Endothelial cell of umbilical vein (primary cell): ENCODE results near the gene GAPDHS. TPM values are rescaled to one million over a fixed set of nuclear protein-coding genes. Genes with fewer than 3 reads are reported as not detected.

Source experiments
- BruUV-seq: library from RNA; stranded (reverse); fragments of 400-500 nt; replicated peaks from 2 replicates; lab custom pipeline; 2021; lab: Mats Ljungman, UMichigan
- CTCF ChIA-PET: fragments of 300-600, 350-600 bp; sonication (Branson Sonifier 250); formaldehyde crosslinking; loops from one replicate; lab custom pipeline; 2021; ENCODE audit warnings: antibody characterized with exemption, inconsistent platforms; lab: Charles Lee
- POLR2A ChIA-PET: fragments of 300-600, 350-600 bp; sonication (Branson Sonifier 250); formaldehyde crosslinking; loops from one replicate; lab custom pipeline; 2021; ENCODE audit warnings: antibody characterized with exemption, inconsistent platforms; lab: Charles Lee
- DNase-seq: peaks from one replicate; pipeline ENCODE4 v3.0.0-alpha.2; 2011; ENCODE audit warnings: low read depth, low spot score
- FAIRE-seq: peaks from 2 replicates; lab custom pipeline; 2011; peaks lifted over from hg19 to GRCh38; lab: Jason Lieb, UNC
- H2AFZ ChIP-seq: 2 replicates; pipeline ENCODE4 v1.6.0; 2012; ENCODE audit warnings: low read depth, low read length, control low read depth, inconsistent platforms
- H3K27ac ChIP-seq: 2 replicates; pipeline ENCODE4 v1.5.1; 2011; ENCODE audit warnings: low read depth, mild to moderate bottlenecking, control low read depth, low read length, moderate library complexity; ENCODE audit not compliant: insufficient read depth
- H3K27me3 ChIP-seq, 2 experiments: 2 replicates each; pipeline versions ENCODE4 v1.6.0 to v1.6.1; 2011; ENCODE audit warnings: low read length in 2 of 2, mixed read lengths in 1 of 2; ENCODE audit not compliant: control insufficient read depth in 2 of 2, insufficient read depth in 2 of 2
- H3K36me3 ChIP-seq, 2 experiments: 2 replicates in 1 of 2; 3 replicates in 1 of 2; pipeline ENCODE4 v1.5.1; 2011; ENCODE audit warnings: low read length in 2 of 2, mild to moderate bottlenecking in 1 of 2, moderate library complexity in 1 of 2; ENCODE audit not compliant: control insufficient read depth in 2 of 2, insufficient read depth in 2 of 2; ENCODE audit errors: extremely low read depth in 1 of 2
- H3K4me1 ChIP-seq: 3 replicates; pipeline ENCODE4 v1.5.1; 2011; ENCODE audit warnings: mild to moderate bottlenecking, low read length; ENCODE audit not compliant: control insufficient read depth, insufficient read depth; ENCODE audit errors: extremely low read depth
- H3K4me2 ChIP-seq: 2 replicates; pipeline ENCODE4 v1.6.1; 2011; ENCODE audit warnings: low read length, control low read depth, mixed read lengths; ENCODE audit not compliant: insufficient read depth
- H3K4me3 ChIP-seq, 3 experiments: fragments of 200-600 bp in 1 of 3; sonication (generic), shearing (Covaris generic) in 1 of 3; replicated peaks in 1 of 3; 2 replicates each; pipeline ENCODE4 v1.5.1; 2011 to 2016; ENCODE audit warnings: control low read depth in 3 of 3, low read length in 3 of 3, mild to moderate bottlenecking in 2 of 3, inconsistent platforms in 1 of 3, low read depth in 1 of 3, moderate library complexity in 1 of 3; ENCODE audit not compliant: insufficient read depth in 1 of 3
- H3K79me2 ChIP-seq: 2 replicates; pipeline ENCODE4 v1.6.0; 2012; ENCODE audit warnings: low read length, inconsistent platforms; ENCODE audit not compliant: control insufficient read depth, insufficient read depth
- H3K9ac ChIP-seq: replicated peaks from 2 replicates; pipeline ENCODE3; 2011; ENCODE audit warnings: low read length, control low read depth; ENCODE audit not compliant: insufficient read depth; ENCODE audit errors: extremely low read depth
- H3K9me1 ChIP-seq: replicated peaks from 3 replicates; pipeline ENCODE4 v1.6.0; 2011; ENCODE audit warnings: mild to moderate bottlenecking, low read length; ENCODE audit not compliant: control insufficient read depth, insufficient read depth; ENCODE audit errors: extremely low read depth
- H3K9me3 ChIP-seq: replicated peaks from 2 replicates; pipeline ENCODE4 v1.5.1; 2012; ENCODE audit warnings: low read length, inconsistent platforms; ENCODE audit not compliant: control insufficient read depth, insufficient read depth
- H4K20me1 ChIP-seq: replicated peaks from 2 replicates; pipeline ENCODE3; 2011; ENCODE audit warnings: mild to moderate bottlenecking, low read length; ENCODE audit not compliant: control insufficient read depth, insufficient read depth; ENCODE audit errors: extremely low read depth
- EZH2 ChIP-seq: IDR thresholded peaks from 2 replicates; pipeline ENCODE4 v1.6.1; 2012; ENCODE audit warnings: borderline replicate concordance, low read depth, mild to moderate bottlenecking, moderate library complexity, low read length, inconsistent platforms; ENCODE audit not compliant: severe bottlenecking
- FOS ChIP-seq: IDR thresholded peaks from 2 replicates; pipeline ENCODE4 v1.6.1; 2011; ENCODE audit warnings: mild to moderate bottlenecking, low read length, moderate library complexity, borderline replicate concordance; ENCODE audit not compliant: insufficient read depth
- JUN ChIP-seq: IDR thresholded peaks from 2 replicates; pipeline ENCODE4 v1.6.1; 2011; ENCODE audit warnings: borderline replicate concordance, low read depth; ENCODE audit not compliant: insufficient read length, insufficient read depth
- MYC ChIP-seq: IDR thresholded peaks from one replicate; pipeline ENCODE4 v1.6.1; 2011; ENCODE audit warnings: mild to moderate bottlenecking, low read depth, low read length
- POLR2A ChIP-seq: IDR thresholded peaks from 2 replicates; pipeline ENCODE4 v1.6.1; 2012; ENCODE audit warnings: low read depth, mild to moderate bottlenecking, control low read depth, low read length
- POLR2AphosphoS5 ChIP-seq: IDR thresholded peaks from 2 replicates; pipeline ENCODE4 v1.6.1; 2012; ENCODE audit warnings: low read depth, mild to moderate bottlenecking, control low read depth, low read length, moderate library complexity; ENCODE audit not compliant: insufficient read depth
- dilution Hi-C: fragments of 300-500 bp; cut with MboI; formaldehyde crosslinking; loops from one replicate; pipeline ENCODE4 v1.15.0; 2019; ENCODE audit warnings: low sequenced_read_pairs; ENCODE audit not compliant: extremely low pct_ligation_motif_present
- intact Hi-C: fragments of 100-400 bp; cut with micrococcal nuclease; formaldehyde crosslinking; loops from one replicate; pipeline ENCODE4 v1.10.0; 2022
- polyA plus RNA-seq, 4 experiments: library from polyadenylated mRNA; depleted of rRNA in 3 of 4; stranded (reverse) in 3 of 4; unstranded in 1 of 4; fragments of >200 nt; gene quantifications; 2 replicates each; pipeline versions ENCODE4 v1.2.1 to v1.2.3, GENCODE V29; 2011 to 2012; ENCODE audit warnings: missing spikeins in 1 of 4
- total RNA-seq: library from RNA; stranded (reverse); gene quantifications from 2 replicates; pipeline ENCODE4 v1.2.3, GENCODE V29; 2021
- TF ChIP-seq, protein P1 (sequence below): IDR thresholded peaks from 2 replicates; pipeline ENCODE4 v1.6.1; 2011; ENCODE audit not compliant: insufficient read depth, insufficient read length
- TF ChIP-seq, protein P2 (sequence below), 2 donors: IDR thresholded peaks; 1 replicate in 1 of 2; 2 replicates in 1 of 2; pipeline ENCODE4 v1.5.1; 2011; ENCODE audit warnings: low read length in 2 of 2, mild to moderate bottlenecking in 2 of 2, moderate library complexity in 2 of 2, control low read depth in 1 of 2, inconsistent platforms in 1 of 2, low read depth in 1 of 2; ENCODE audit not compliant: insufficient read depth in 1 of 2; ENCODE audit errors: extremely low read depth in 1 of 2

The GAPDHS gene
- total and polyA plus RNA-seq, 2 donors (not counting 3 experiments of a cell fraction or from before 2014, with no cell fraction given), result not detected

DNA sequence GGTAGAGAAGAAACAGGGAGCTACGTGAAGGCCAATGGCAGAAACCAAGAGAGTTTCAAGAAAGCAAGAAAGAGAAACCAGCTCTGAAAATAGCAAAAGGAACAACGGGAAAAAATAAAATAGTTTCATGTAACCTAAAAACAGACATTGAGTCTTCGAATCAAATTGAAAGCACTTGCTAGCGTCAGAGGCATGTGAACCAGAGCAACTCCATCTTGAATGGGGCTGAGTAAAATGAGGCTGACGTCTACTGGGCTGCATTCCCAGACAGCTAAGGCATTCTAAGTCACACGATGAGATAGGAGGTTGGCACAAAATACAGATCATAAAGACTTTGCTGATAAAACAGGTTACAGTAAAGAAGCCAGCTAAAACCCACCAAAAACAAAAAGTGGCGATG, 45.5 kb downstream of the GAPDHS start:
- Histone ChIP-seq H3K9ac (no peak overlapping the region), H3K4me2 (no peak overlapping the region), H3K79me2 (no peaks in the 10 kb centered on the region), H3K36me3 (no peaks in the 10 kb centered on the region), H3K9me1 (no peaks in the 10 kb centered on the region), H3K27me3 (no peaks in the 10 kb centered on the region), H3K4me3 (no peak overlapping the region), H3K9me3 (no peaks in the 10 kb centered on the region), H3K4me1 (no peaks in the 10 kb centered on the region), H3K27ac (no peak overlapping the region), H4K20me1 (no peaks in the 10 kb centered on the region), H2AFZ (no peak overlapping the region)
- DNase-seq, result no peak
- ChIA-PET POLR2A (no interaction called here), CTCF (no interaction called here)
- intact Hi-C loops (no loop called here), dilution Hi-C loops (no loop called here)
- no peak for FAIRE-seq
- no peak for TF ChIP-seq POLR2AphosphoS5
- TF ChIP-seq, protein P1, sequence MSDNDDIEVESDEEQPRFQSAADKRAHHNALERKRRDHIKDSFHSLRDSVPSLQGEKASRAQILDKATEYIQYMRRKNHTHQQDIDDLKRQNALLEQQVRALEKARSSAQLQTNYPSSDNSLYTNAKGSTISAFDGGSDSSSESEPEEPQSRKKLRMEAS, result no peak
- TF ChIP-seq, protein P2, sequence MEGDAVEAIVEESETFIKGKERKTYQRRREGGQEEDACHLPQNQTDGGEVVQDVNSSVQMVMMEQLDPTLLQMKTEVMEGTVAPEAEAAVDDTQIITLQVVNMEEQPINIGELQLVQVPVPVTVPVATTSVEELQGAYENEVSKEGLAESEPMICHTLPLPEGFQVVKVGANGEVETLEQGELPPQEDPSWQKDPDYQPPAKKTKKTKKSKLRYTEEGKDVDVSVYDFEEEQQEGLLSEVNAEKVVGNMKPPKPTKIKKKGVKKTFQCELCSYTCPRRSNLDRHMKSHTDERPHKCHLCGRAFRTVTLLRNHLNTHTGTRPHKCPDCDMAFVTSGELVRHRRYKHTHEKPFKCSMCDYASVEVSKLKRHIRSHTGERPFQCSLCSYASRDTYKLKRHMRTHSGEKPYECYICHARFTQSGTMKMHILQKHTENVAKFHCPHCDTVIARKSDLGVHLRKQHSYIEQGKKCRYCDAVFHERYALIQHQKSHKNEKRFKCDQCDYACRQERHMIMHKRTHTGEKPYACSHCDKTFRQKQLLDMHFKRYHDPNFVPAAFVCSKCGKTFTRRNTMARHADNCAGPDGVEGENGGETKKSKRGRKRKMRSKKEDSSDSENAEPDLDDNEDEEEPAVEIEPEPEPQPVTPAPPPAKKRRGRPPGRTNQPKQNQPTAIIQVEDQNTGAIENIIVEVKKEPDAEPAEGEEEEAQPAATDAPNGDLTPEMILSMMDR (IDR thresholded peaks at IDR 0.05; ENCODE audit: extremely low read depth in 1 of 2, insufficient read depth in 1 of 2, low read depth in 1 of 2, low read length in 2 of 2), result no peak
- TF ChIP-seq JUN, result no peak
- BruUV-seq, result no TSS peak

DNA sequence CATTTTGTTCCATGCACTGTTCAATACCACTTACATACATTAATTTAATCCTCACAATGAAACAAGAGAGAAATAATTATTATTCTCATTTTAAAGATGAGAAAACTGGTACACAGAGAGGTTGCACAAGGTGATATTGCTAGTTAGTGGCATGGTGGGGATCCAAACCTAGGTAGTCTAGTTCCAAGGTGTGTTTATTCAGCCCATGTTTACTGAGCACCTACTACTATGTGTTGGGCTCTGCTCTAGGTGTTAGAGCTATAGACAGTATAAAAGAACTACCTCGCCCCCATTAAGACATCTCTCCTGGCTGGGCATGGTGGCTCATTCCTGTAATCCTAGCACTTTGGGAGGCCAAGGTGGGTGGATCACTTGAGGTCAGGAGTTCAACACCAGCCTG, 49.5 kb downstream of the GAPDHS start:
- H3K27me3 ChIP-seq, result no peaks in the 10 kb centered on the region
- no peak overlapping the region for H3K4me3 ChIP-seq
- no peak for FAIRE-seq
- H3K27ac ChIP-seq, result no peak overlapping the region
- CTCF ChIA-PET, result no interaction called here
- no peaks in the 10 kb centered on the region for H3K9me3 ChIP-seq
- TF ChIP-seq POLR2A (no peak), MYC (no peak), EZH2 (no peak), FOS (no peak)
- TF ChIP-seq, protein P1, result no peak
- TF ChIP-seq, protein P2 (IDR thresholded peaks at IDR 0.05; ENCODE audit: extremely low read depth in 1 of 2, insufficient read depth in 1 of 2, low read depth in 1 of 2, low read length in 2 of 2), result no peak
- no peak overlapping the region for H2AFZ ChIP-seq
- no peaks in the 10 kb centered on the region for H4K20me1 ChIP-seq
- intact Hi-C loops (no loop called here), dilution Hi-C loops (no loop called here)
- DNase-seq, result no peak
- H3K9ac ChIP-seq, result no peak overlapping the region
- H3K4me2 ChIP-seq, result no peak overlapping the region
- POLR2A ChIA-PET, result no interaction called here
- H3K4me1 ChIP-seq, result no peaks in the 10 kb centered on the region
- no peaks in the 10 kb centered on the region for H3K36me3 ChIP-seq
- H3K79me2 ChIP-seq, result no peaks in the 10 kb centered on the region
- H3K9me1 ChIP-seq, result no peaks in the 10 kb centered on the region
- no TSS peak for BruUV-seq
